Mesendoderm (in vitro differentiated cells): Measurements from ENCODE around the gene PARVA.

Experiments
- DNase-seq: peaks from one replicate; pipeline ENCODE4 v3.0.0; 2013
- H2AK5ac ChIP-seq: 2 replicates; pipeline ENCODE4 v1.6.1; 2013; ENCODE audit warnings: low read length, inconsistent platforms
- H2BK120ac ChIP-seq: 2 replicates; pipeline ENCODE4 v1.6.1; 2013; ENCODE audit warnings: low read depth, mild to moderate bottlenecking, low read length, moderate library complexity, mixed read lengths
- H2BK15ac ChIP-seq: replicated peaks from 2 replicates; pipeline ENCODE4 v1.6.1; 2013; ENCODE audit warnings: low read depth, mild to moderate bottlenecking, moderate library complexity
- H2BK5ac ChIP-seq: 2 replicates; pipeline ENCODE4 v1.6.1; 2013; ENCODE audit warnings: low read length, inconsistent platforms
- H3K18ac ChIP-seq: 2 replicates; pipeline ENCODE4 v1.6.1; 2013; ENCODE audit warnings: mild to moderate bottlenecking, low read length, mixed read lengths
- H3K23ac ChIP-seq: one replicate; pipeline ENCODE4 v1.6.1; 2013; ENCODE audit warnings: low read length
- H3K27ac ChIP-seq: 2 replicates; pipeline ENCODE4 v1.5.1; 2013; ENCODE audit warnings: low read depth, mild to moderate bottlenecking, inconsistent platforms, low read length, moderate library complexity
- H3K27me3 ChIP-seq: 2 replicates; pipeline ENCODE4 v1.6.1; 2013; ENCODE audit warnings: low read length, control low read depth, mild to moderate bottlenecking, inconsistent platforms; ENCODE audit not compliant: insufficient read depth, poor library complexity
- H3K36me3 ChIP-seq: 2 replicates; pipeline ENCODE4 v1.6.1; 2013; ENCODE audit warnings: low read length, inconsistent platforms; ENCODE audit not compliant: control insufficient read depth, insufficient read depth
- H3K4ac ChIP-seq: one replicate; pipeline ENCODE4 v1.6.1; 2013; ENCODE audit warnings: low read depth, mild to moderate bottlenecking, low read length, moderate library complexity
- H3K4me1 ChIP-seq: 2 replicates; pipeline ENCODE4 v1.6.1; 2013; ENCODE audit warnings: low read depth, low read length, inconsistent platforms; ENCODE audit not compliant: control insufficient read depth
- H3K4me2 ChIP-seq: 2 replicates; pipeline ENCODE4 v1.6.1; 2013; ENCODE audit warnings: low read length
- H3K4me3 ChIP-seq: 2 replicates; pipeline ENCODE4 v1.5.1; 2013; ENCODE audit warnings: mild to moderate bottlenecking, low read length
- H3K56ac ChIP-seq: one replicate; pipeline ENCODE4 v1.6.1; 2013; ENCODE audit warnings: low read length
- H3K79me1 ChIP-seq: 2 replicates; pipeline ENCODE4 v1.6.1; 2013; ENCODE audit warnings: low read length, inconsistent platforms
- H3K79me2 ChIP-seq: 2 replicates; pipeline ENCODE4 v1.6.1; 2013; ENCODE audit warnings: mild to moderate bottlenecking, low read length; ENCODE audit not compliant: control insufficient read depth, insufficient read depth
- H3K9ac ChIP-seq: 2 replicates; pipeline ENCODE4 v1.6.1; 2013; ENCODE audit warnings: low read length, inconsistent platforms
- H4K5ac ChIP-seq: one replicate; pipeline ENCODE4 v1.6.1; 2013; ENCODE audit warnings: low read length
- H4K8ac ChIP-seq: one replicate; pipeline ENCODE4 v1.6.1; 2013; ENCODE audit warnings: low read depth, mild to moderate bottlenecking, control low read depth, low read length, moderate library complexity
- WGBS: extraction: QIAGEN DNeasy Blood & Tissue Kit; methylation state at CpG from one replicate; pipeline ENCODE4 v1.1.7; 2013; ENCODE audit warnings: low lambda C conversion rate, missing lambda C conversion rate; ENCODE audit not compliant: insufficient coverage; ENCODE audit errors: extremely low coverage; 5-methylcytosine and 5-hydroxymethylcytosine counted together

The PARVA gene

GRCh38 chr11:12542186-12542935 is 165.0 kb downstream of the PARVA start:
- H3K36me3 ChIP-seq = no peaks in the 10 kb centered on the region
- peaks cover 2% of the 10 kb centered on the region for H3K4me1 ChIP-seq
- no peak overlapping the region for H2BK15ac ChIP-seq
- no peak overlapping the region for H3K4me2 ChIP-seq
- H3K79me2 ChIP-seq = no peaks in the 10 kb centered on the region
- H3K27ac ChIP-seq = no peak overlapping the region
- no peak overlapping the region for H3K18ac ChIP-seq
- H3K27me3 ChIP-seq = no peaks in the 10 kb centered on the region
- no peaks in the 10 kb centered on the region for H3K79me1 ChIP-seq
- no peak overlapping the region for H3K23ac ChIP-seq
- no peak overlapping the region for H3K4ac ChIP-seq
- no peak overlapping the region for H2AK5ac ChIP-seq
- H2BK120ac ChIP-seq = no peak overlapping the region
- no peak overlapping the region for H4K8ac ChIP-seq
- no peak overlapping the region for H4K5ac ChIP-seq
- no peak overlapping the region for H3K56ac ChIP-seq
- WGBS = no CpG with 5 or more reads among the region's 10 CpGs
- no peak overlapping the region for H3K9ac ChIP-seq
- H2BK5ac ChIP-seq = no peak overlapping the region
- DNase-seq = no peak
- H3K4me3 ChIP-seq = no peak overlapping the region

GRCh38 chr11:12543596-12544415 is 166.4 kb downstream of the PARVA start:
- Histone ChIP-seq H3K79me2 (no peaks in the 10 kb centered on the region), H3K23ac (no peak overlapping the region), H2BK120ac (no peak overlapping the region), H3K4ac (no peak overlapping the region), H3K4me2 (no peak overlapping the region), H3K27ac (no peak overlapping the region), H3K18ac (no peak overlapping the region), H3K4me1 (peaks cover 8% of the 10 kb centered on the region), H3K79me1 (no peaks in the 10 kb centered on the region), H2BK5ac (no peak overlapping the region), H3K4me3 (no peak overlapping the region), H3K9ac (no peak overlapping the region), H2BK15ac (no peak overlapping the region), H3K27me3 (no peaks in the 10 kb centered on the region), H2AK5ac (no peak overlapping the region), H4K5ac (no peak overlapping the region), H3K56ac (peak overlapping the region; percentile 0), H4K8ac (no peak overlapping the region), H3K36me3 (no peaks in the 10 kb centered on the region)
- no CpG with 5 or more reads among the region's 9 CpGs for WGBS
- peak; percentile 41 for DNase-seq

- Histone ChIP-seq H2BK5ac (no peak overlapping the region), H3K27me3 (no peaks in the 10 kb centered on the region), H2AK5ac (no peak overlapping the region), H3K4me3 (no peak overlapping the region), H3K4me1 (peaks cover 8% of the 10 kb centered on the region), H3K18ac (no peak overlapping the region), H2BK15ac (no peak overlapping the region), H3K9ac (no peak overlapping the region), H3K56ac (no peak overlapping the region), H3K36me3 (no peaks in the 10 kb centered on the region), H3K79me1 (no peaks in the 10 kb centered on the region), H3K79me2 (no peaks in the 10 kb centered on the region), H3K4me2 (no peak overlapping the region), H3K23ac (no peak overlapping the region), H4K5ac (no peak overlapping the region), H3K4ac (no peak overlapping the region), H2BK120ac (no peak overlapping the region), H3K27ac (no peak overlapping the region), H4K8ac (no peak overlapping the region)
- WGBS = no CpG with 5 or more reads among the region's 13 CpGs
- no peak for DNase-seq
Measured at GRCh38 chr11:12544986-12545775, 167.8 kb downstream of the PARVA start.

GRCh38 chr11:12546122-12546521 is 168.8 kb downstream of the PARVA start:
- no peak overlapping the region for H3K9ac ChIP-seq

GRCh38 chr11:12546660-12547059 is 169.3 kb downstream of the PARVA start:
- Histone ChIP-seq H3K79me1 (no peaks in the 10 kb centered on the region), H4K5ac (no peak overlapping the region), H2BK5ac (no peak overlapping the region), H3K4me2 (no peak overlapping the region), H3K56ac (no peak overlapping the region), H3K4me3 (no peak overlapping the region), H3K4me1 (peaks cover 8% of the 10 kb centered on the region), H2BK120ac (no peak overlapping the region), H3K27me3 (no peaks in the 10 kb centered on the region), H3K18ac (no peak overlapping the region), H3K36me3 (no peaks in the 10 kb centered on the region), H3K4ac (no peak overlapping the region), H4K8ac (no peak overlapping the region), H3K23ac (no peak overlapping the region), H3K9ac (no peak overlapping the region), H3K79me2 (no peaks in the 10 kb centered on the region), H2AK5ac (no peak overlapping the region), H2BK15ac (no peak overlapping the region), H3K27ac (no peak overlapping the region)
- WGBS = no CpG with 5 or more reads among the region's 5 CpGs
- DNase-seq = peak; percentile 34

More at GRCh38 chr11:12546122-12546521, 168.8 kb downstream of the PARVA start:
- WGBS = no CpG with 5 or more reads among the region's 8 CpGs
- Histone ChIP-seq H3K79me1 (no peaks in the 10 kb centered on the region), H3K79me2 (no peaks in the 10 kb centered on the region), H4K8ac (no peak overlapping the region), H2BK15ac (no peak overlapping the region), H3K27ac (no peak overlapping the region), H3K36me3 (no peaks in the 10 kb centered on the region), H2AK5ac (no peak overlapping the region), H3K4ac (no peak overlapping the region), H4K5ac (no peak overlapping the region), H3K18ac (no peak overlapping the region), H2BK5ac (no peak overlapping the region), H3K23ac (no peak overlapping the region), H3K56ac (no peak overlapping the region), H2BK120ac (no peak overlapping the region), H3K4me1 (peaks cover 8% of the 10 kb centered on the region), H3K4me2 (no peak overlapping the region), H3K27me3 (no peaks in the 10 kb centered on the region), H3K4me3 (no peak overlapping the region)
- no peak for DNase-seq
